Stimulated activated CD8-positive, alpha-beta memory T cell treated with anti-CD3 and anti-CD28 coated beads, Interleukin-7, amount 100 ng/mL, for 48 hours (primary cell): ENCODE data around the gene AFDN.

Experiments
- DNase-seq, 2 donors: peaks; one replicate each; pipeline ENCODE4 v3.0.0-alpha.2; 2020; ENCODE audit warnings: low read depth in 1 of 2; ENCODE audit errors: extremely low read depth in 1 of 2

AFDN gene

DNA sequence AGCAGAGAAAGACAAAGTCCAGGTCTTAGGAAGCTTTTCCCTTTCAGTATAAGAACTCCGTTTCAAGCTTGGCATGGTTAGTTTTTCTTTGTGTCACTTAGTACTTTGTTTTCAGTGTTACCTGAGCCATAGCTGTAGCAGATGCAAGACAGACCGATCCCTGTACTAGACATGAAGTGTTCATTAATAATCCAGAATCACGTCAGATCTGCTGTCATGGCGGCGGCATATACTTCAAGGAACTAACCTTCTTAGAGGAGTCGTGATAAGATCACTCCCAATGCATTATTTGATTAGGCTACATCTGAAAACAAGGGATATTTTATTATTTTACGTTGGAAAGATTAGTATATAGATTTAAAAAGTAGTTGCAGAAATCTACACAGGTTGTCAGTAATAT, 83.9 kb downstream of the AFDN start:
- no peak for DNase-seq

GRCh38 chr6:167912494-167912893, 85.8 kb downstream of the AFDN start:
- DNase-seq = no peak

GRCh38 chr6:167913699-167914098, 87.0 kb downstream of the AFDN start:
- no peak for DNase-seq

- no peak for DNase-seq
Observed at GRCh38 chr6:167915139-167915538, 88.4 kb downstream of the AFDN start.

DNA sequence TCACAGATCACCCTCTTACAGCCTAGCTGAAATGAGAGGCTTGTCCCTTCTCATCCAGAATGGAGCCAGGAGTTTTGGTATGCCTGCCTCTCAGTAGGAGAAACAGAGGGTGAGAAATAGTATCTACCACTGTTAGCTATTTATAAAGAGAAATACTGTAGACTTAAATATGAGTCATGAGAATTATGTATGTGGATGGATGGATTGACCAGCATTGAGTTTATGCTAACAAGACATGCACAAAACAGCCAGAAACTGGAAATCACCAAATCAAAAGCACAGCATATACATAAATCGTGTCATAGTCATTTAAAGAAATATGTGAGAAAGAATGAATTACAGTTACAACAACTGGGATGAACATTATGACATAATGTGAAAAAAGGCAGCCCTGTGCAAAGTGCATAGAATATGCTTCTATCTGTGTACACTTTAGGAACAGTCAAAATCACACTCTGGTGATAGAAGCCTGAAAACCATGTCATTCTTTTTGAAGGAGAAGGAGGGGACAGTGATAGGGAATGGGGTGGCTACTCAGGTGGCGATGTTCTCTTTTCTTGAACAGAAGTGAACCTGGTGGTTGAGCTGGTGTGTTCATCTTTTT, 90.9 kb downstream of the AFDN start:
- no peak for DNase-seq

- no peak for DNase-seq
Observed at GRCh38 chr6:167918548-167919278, 92.0 kb downstream of the AFDN start.

- DNase-seq = no peak
Observed at GRCh38 chr6:167919349-167919748, 92.6 kb downstream of the AFDN start.

DNA sequence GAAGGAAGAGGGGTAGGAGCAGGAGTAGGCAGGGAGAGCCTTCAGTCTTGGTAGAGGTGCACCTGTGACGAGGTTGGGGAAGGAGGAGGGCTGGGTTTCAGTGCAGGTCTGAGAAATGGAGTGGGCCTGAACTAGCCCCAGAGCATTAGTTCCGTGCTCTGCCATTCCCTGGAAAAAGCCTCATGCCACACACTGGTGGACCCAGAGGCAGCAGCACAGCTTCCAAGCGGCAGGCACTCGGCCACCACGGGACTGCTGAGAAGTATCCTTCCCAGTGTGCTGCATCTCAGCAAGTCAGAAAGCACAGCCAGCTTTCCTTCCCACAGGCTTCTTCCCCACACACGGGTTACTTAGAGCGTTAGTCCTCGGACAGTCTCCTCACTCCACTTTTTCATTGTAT, 93.5 kb downstream of the AFDN start:
- DNase-seq = no peak

GRCh38 chr6:167921831-167922230, 95.1 kb downstream of the AFDN start:
- DNase-seq = no peak

DNA sequence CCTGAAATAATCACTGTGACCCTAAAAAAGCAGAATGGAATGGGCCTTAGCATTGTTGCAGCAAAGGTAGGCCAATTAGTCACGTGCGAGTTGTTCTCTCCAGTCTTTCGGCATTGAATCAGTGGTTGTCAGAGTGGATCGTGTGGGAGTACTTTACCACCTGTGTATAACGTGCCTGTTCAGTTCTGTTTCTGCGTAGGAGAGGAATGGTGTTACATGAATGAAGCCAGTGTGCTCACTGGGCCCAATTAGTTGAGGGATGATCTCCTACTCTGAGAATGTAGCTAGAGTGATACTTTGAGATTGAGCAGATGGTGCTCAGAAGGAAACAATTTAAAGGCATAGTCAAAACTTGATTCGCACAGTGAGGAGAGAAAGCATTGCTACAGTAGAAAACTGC, 98.3 kb downstream of the AFDN start:
- DNase-seq = no peak

DNA sequence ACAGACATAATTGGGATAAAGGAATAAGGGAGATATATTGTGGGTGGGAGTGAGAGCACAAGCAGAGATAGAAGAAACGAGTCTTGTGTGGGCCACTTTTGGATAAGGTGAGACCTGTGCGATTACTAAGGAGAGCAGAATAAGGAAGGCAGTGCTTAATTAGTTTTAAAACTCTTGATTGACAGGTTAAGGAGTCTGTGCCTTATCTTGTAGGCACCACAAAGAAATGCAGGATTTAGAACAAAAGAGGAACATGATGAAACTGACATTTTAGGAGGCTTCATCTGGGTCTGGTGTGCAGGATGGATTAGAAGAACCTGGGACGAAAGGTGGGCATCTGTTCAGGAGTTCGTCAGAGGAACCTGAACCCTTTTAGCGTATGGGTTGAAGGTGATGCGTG, 100.5 kb downstream of the AFDN start:
- DNase-seq = no peak

DNA sequence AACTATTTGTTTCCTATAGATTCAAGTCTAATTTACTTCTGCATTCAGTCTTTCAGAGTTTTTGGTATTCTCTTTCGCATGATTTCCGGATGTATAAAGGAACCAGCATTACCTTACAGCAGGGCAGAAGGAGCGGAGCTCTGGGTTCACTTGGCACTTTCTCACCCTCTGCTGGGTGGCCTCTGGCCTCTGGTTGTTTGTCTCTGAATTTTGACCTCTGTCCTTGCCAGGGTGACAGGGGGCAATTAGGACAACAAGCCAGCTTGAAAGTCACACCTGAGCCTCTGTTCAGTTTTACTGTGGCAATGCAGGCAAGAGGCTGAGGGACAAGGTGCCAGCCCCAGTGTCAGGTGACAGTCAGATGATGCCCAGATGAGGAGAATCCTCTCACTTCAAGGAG, 101.4 kb downstream of the AFDN start:
- DNase-seq = no peak

DNA sequence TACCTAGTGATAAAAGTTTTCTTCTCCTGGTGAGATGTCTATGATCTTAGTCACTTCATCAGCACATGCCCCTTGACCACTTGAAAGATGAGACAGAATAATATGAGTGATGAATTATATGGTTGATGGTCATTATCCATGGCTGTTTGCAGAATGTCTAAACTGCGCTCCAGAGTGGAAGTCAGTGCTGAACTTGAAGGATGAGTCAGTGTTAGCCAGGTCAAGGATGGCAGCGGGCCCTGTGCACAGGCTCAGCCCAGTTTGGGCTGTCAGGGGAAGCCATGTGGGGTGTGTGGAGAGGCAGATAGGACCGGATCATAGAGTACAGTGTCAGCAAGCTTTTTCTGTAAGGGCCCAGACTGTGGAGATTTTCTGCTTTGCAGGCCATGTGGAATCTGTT, 103.6 kb downstream of the AFDN start:
- DNase-seq = no peak

DNA sequence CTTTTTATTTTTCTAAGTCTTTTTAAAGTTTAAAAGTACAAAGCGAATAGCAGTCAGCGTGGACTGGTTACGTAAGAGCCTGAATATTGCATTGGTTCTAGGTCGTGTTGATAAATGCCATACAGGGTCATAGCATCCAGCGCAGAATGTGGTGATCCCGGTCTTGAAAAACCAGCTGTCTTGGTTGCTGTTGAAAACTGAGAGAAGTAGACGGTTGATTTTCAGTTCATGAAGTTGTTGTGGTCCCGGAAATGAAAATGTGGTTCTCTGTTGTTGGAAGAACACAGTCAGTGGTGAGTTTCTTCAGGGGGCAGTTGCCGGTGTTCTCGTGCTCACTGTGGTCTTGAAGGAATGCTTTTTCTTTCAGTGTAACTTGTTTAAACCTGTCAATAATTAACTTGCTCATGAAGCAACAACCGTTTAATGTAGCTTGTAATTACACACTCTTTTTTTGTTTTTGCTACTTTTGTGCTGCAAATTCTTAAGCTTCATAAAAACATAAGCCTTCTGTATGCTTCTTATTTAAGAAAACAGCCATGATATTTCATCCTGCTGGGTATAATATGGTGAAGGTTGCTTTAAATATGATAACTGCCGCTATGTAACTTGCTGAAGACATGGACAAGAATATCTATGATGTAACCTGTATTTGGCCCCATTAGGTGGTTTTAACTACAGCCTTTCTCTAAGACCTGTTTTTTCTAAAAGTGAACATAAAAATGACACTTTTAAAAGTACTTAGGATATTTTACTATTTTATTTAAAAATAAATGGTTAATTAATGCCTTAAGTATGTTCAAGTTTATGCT, 106.0 kb downstream of the AFDN start:
- no peak for DNase-seq

GRCh38 chr6:167933290-167933689, 106.6 kb downstream of the AFDN start:
- DNase-seq = no peak

GRCh38 chr6:167933847-167934246, 107.1 kb downstream of the AFDN start:
- no peak for DNase-seq

DNA sequence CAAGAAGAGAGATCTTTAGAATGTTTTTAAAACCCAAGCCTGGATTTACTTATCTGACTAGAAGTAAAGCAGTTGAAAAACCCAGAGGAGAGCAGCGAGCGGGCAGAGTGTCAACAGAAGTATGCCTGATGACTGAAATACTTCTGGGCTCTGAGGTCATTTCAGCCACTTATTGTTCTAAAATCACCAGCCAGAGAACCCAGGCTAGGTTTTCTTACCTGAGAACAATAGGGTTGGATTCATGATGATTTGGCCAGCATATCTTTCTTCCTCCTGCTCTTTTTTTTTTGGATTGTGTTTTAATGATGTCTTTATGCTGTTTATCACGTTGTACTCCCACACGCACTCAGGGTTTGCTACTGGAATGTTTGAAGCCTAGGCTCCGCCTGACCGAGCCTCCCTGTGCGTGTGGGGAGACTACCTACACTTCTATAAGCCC, 107.7 kb downstream of the AFDN start:
- no peak for DNase-seq

GRCh38 chr6:167936051-167936450, 109.3 kb downstream of the AFDN start:
- no peak for DNase-seq

DNA sequence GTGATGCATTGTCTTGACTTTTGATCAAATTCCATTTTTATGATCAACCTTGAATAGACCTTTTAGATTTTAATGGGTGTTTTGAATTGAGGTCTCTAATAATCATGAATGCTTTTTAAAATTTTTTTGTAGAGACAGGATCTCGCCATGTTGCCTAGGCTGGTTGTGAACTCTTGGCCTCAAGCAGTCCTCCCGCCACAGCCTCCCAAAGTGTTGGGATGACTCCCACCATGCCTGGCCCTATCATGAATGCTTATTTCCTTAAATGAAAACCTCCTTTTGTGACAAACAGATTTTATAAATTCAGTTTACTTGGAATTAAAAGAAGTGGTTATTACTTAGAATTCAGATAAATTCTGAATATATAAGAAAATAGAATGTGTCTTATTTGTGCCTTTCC, 110.6 kb downstream of the AFDN start:
- DNase-seq = no peak

- no peak for DNase-seq
Observed at GRCh38 chr6:167937948-167938911, 111.5 kb downstream of the AFDN start.

DNA sequence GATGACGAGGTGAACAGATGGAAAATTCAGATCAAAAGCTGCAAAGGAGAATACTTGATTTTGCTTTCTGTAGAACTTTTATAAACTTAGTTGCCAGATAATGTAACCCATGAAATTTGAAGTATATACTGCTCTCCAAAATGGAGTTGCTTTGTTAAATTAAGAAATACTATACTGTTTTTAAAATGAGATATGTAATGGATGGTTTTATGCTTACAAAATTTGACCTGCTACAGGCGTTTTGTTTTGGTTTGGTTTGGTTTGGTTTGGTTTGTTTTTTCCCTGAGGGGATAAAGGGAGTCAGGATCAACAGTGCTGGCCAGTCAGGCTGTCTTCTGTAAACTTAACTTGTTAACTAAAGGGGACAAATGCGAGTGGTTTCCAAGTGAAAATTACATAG, 115.1 kb downstream of the AFDN start:
- DNase-seq = no peak
